SK-N-SH treated with all-trans-retinoic acid at 6 μM for 48 hours (cell line): ENCODE results near the gene CWC22.

Experiments
- ARNTL ChIP-seq: fragments of 450-650 bp; formaldehyde crosslinking; IDR thresholded peaks from 2 replicates; pipeline ENCODE4 v1.5.0; 2020; ENCODE audit warnings: low read depth, mild to moderate bottlenecking, moderate library complexity, borderline replicate concordance
- BACH2 ChIP-seq: fragments of 250-450 bp; sonication (Bioruptor Pico); IDR thresholded peaks from 2 replicates; pipeline ENCODE4 v1.9.0; 2021; ENCODE audit warnings: mild to moderate bottlenecking, borderline replicate concordance
- CREB5 ChIP-seq: fragments of 250-450 bp; sonication (Bioruptor Pico); IDR thresholded peaks from 2 replicates; pipeline ENCODE4 v1.5.1; 2020; ENCODE audit warnings: low read depth, mild to moderate bottlenecking, moderate library complexity
- CSDC2 ChIP-seq: fragments of 250-450 bp; sonication (Bioruptor Pico); IDR thresholded peaks from 2 replicates; pipeline ENCODE4 v1.5.0; 2020; ENCODE audit warnings: mild to moderate bottlenecking, moderate library complexity
- GLIS3 ChIP-seq: fragments of 250-450 bp; sonication (Bioruptor Pico); IDR thresholded peaks from 2 replicates; pipeline ENCODE4 v1.5.0; 2020; ENCODE audit warnings: mild to moderate bottlenecking, moderate library complexity
- PATZ1 ChIP-seq: fragments of 250-450 bp; sonication (Bioruptor Pico); IDR thresholded peaks from 2 replicates; pipeline ENCODE4 v1.8.0; 2020; ENCODE audit warnings: mild to moderate bottlenecking, moderate library complexity, borderline replicate concordance
- POU6F1 ChIP-seq: fragments of 250-450 bp; sonication (Bioruptor Pico); IDR thresholded peaks from 2 replicates; pipeline ENCODE4 v1.8.0; 2021; ENCODE audit warnings: low read depth, mild to moderate bottlenecking, moderate library complexity, borderline replicate concordance
- PPARA ChIP-seq: fragments of 250-450 bp; sonication (Bioruptor Pico); IDR thresholded peaks from 2 replicates; pipeline ENCODE4 v1.5.0; 2020; ENCODE audit warnings: mild to moderate bottlenecking, borderline replicate concordance
- SNAI2 ChIP-seq: fragments of 250-450 bp; sonication (Bioruptor Pico); IDR thresholded peaks from 2 replicates; pipeline ENCODE4 v1.5.0; 2020; ENCODE audit warnings: mild to moderate bottlenecking, moderate library complexity
- TCF4 ChIP-seq: fragments of 250-450 bp; sonication (Bioruptor Pico); IDR thresholded peaks from 2 replicates; pipeline ENCODE4 v1.8.0; 2021; ENCODE audit warnings: mild to moderate bottlenecking, moderate library complexity, borderline replicate concordance
- TOX ChIP-seq: fragments of 250-450 bp; sonication (Bioruptor Pico); IDR thresholded peaks from 2 replicates; pipeline ENCODE4 v1.8.0; 2021; ENCODE audit warnings: mild to moderate bottlenecking, moderate library complexity, borderline replicate concordance
- ZFP3 ChIP-seq: fragments of 250-450 bp; sonication (Bioruptor Pico); IDR thresholded peaks from 2 replicates; pipeline ENCODE4 v1.5.0; 2020; ENCODE audit warnings: mild to moderate bottlenecking, moderate library complexity
- ZFP30 ChIP-seq: fragments of 450-650 bp; formaldehyde crosslinking; IDR thresholded peaks from 2 replicates; pipeline ENCODE4 v1.5.0; 2022; ENCODE audit warnings: mild to moderate bottlenecking, moderate library complexity
- ZNF70 ChIP-seq: fragments of 450-650 bp; formaldehyde crosslinking; IDR thresholded peaks from 2 replicates; pipeline ENCODE4 v1.5.0; 2020; ENCODE audit warnings: mild to moderate bottlenecking, moderate library complexity

GRCh38 chr2:180029575-180029974 is 22.5 kb upstream of the CWC22 start:
- TF ChIP-seq ZFP3: no peak
- no peak for TF ChIP-seq ZFP30
- no peak for TF ChIP-seq CSDC2
- no peak for TF ChIP-seq ARNTL
- no peak for TF ChIP-seq SNAI2 (CRISPR knock-in tag)
- no peak for TF ChIP-seq PPARA
- TF ChIP-seq POU6F1: no peak
- no peak for TF ChIP-seq GLIS3 (CRISPR knock-in tag)
- TF ChIP-seq TCF4 (CRISPR knock-in tag): no peak
- no peak for TF ChIP-seq CREB5 (CRISPR knock-in tag)
- no peak for TF ChIP-seq ZNF70 (CRISPR knock-in tag)
- no peak for TF ChIP-seq BACH2 (CRISPR knock-in tag)
- TF ChIP-seq TOX (CRISPR knock-in tag): no peak
- no peak for TF ChIP-seq PATZ1
